Vagina (tissue), 2 donors: ENCODE results near the gene PNLIPRP3. TPM values are rescaled to one million over a fixed set of nuclear protein-coding genes. Genes with fewer than 3 reads are reported as not detected.

Experiments
- DNase-seq, 2 donors: peaks; one replicate each; pipeline ENCODE4 v3.0.0-alpha.2; 2017; ENCODE audit errors: extremely low spot score in 2 of 2
- H3K27ac ChIP-seq: fragments of 200-600 bp; sonication (generic); one replicate; pipeline ENCODE4 v1.5.1; 2019
- H3K27me3 ChIP-seq: fragments of 200-600 bp; sonication (generic); one replicate; pipeline ENCODE4 v1.5.1; 2019
- H3K36me3 ChIP-seq, 2 donors: fragments of 200-600 bp; sonication (generic); one replicate each; pipeline ENCODE4 v1.5.1; 2017 to 2019
- H3K4me1 ChIP-seq: fragments of 200-600 bp; sonication (generic); one replicate; pipeline ENCODE4 v1.5.1; 2019
- H3K4me3 ChIP-seq, 2 donors: fragments of 200-600 bp; sonication (generic); 1 replicate in 1 of 2; 2 replicates in 1 of 2; pipeline ENCODE4 v1.5.1; 2016 to 2019
- H3K9me3 ChIP-seq: fragments of 200-600 bp; sonication (generic); one replicate; pipeline ENCODE4 v1.5.1; 2019
- CTCF ChIP-seq, 3 experiments: fragments of 450-650 bp in 2 of 3; fragments of 200-600 bp in 1 of 3; sonication (generic) in 1 of 3; IDR thresholded peaks; one replicate each; pipeline ENCODE4 v1.5.1; 2017 to 2019; ENCODE audit warnings: antibody characterized with exemption in 3 of 3, mild to moderate bottlenecking in 2 of 3, moderate library complexity in 2 of 3
- POLR2A ChIP-seq, 2 donors: fragments of 450-650 bp; IDR thresholded peaks; one replicate each; pipeline ENCODE4 v1.6.1; 2017; ENCODE audit warnings: antibody characterized with exemption in 2 of 2, mild to moderate bottlenecking in 2 of 2, moderate library complexity in 2 of 2
- POLR2AphosphoS5 ChIP-seq, 2 donors: sonication (generic); formaldehyde crosslinking; IDR thresholded peaks; one replicate each; pipeline ENCODE4 v1.9.0; 2017; ENCODE audit warnings: antibody characterized with exemption in 2 of 2, mild to moderate bottlenecking in 2 of 2, low read depth in 1 of 2; ENCODE audit not compliant: insufficient read depth in 1 of 2
- intact Hi-C: fragments of 100-400 bp; cut with DNase I; formaldehyde crosslinking; loops from one replicate; pipeline ENCODE4 v1.15.1; 2023
- total RNA-seq: library from RNA; depleted of rRNA; stranded (reverse); fragments of >200 nt; gene quantifications from one replicate; pipeline ENCODE4 v1.2.3, GENCODE V29; 2016

PNLIPRP3 gene
- total RNA-seq, 1 donor from 2014 or later = 2.2 TPM

- TF ChIP-seq POLR2AphosphoS5 (IDR thresholded peaks at IDR 0.05; ENCODE audit: insufficient read depth in 1 of 2, low read depth in 1 of 2) (no peak), POLR2A (IDR thresholded peaks at IDR 0.05) (no peak), CTCF (IDR thresholded peaks at IDR 0.05) (no peak)
- H3K4me3 ChIP-seq = no peak overlapping the region
- no peaks in the 10 kb centered on the region for H3K4me1 ChIP-seq
- no peaks in the 10 kb centered on the region for H3K27me3 ChIP-seq
- DNase-seq = no peak
- intact Hi-C loops = no loop called here
- H3K36me3 ChIP-seq = no peaks in the 10 kb centered on the region
- H3K9me3 ChIP-seq = no peaks in the 10 kb centered on the region
- H3K27ac ChIP-seq = no peak overlapping the region
Observed at GRCh38 chr10:116450861-116451260, 23.2 kb downstream of the PNLIPRP3 start.

GRCh38 chr10:116451711-116452337, 24.2 kb downstream of the PNLIPRP3 start:
- DNase-seq = no peak
- TF ChIP-seq POLR2A (IDR thresholded peaks at IDR 0.05) (no peak), CTCF (IDR thresholded peaks at IDR 0.05) (no peak), POLR2AphosphoS5 (IDR thresholded peaks at IDR 0.05; ENCODE audit: insufficient read depth in 1 of 2, low read depth in 1 of 2) (no peak)
- intact Hi-C loops = no loop called here

GRCh38 chr10:116452338-116452720, 24.7 kb downstream of the PNLIPRP3 start:
- Histone ChIP-seq H3K9me3 (no peaks in the 10 kb centered on the region), H3K4me3 (no peak overlapping the region), H3K27ac (no peak overlapping the region), H3K4me1 (no peaks in the 10 kb centered on the region), H3K36me3 (no peaks in the 10 kb centered on the region), H3K27me3 (no peaks in the 10 kb centered on the region)
- intact Hi-C loops = no loop called here
- no peak for DNase-seq
- TF ChIP-seq POLR2AphosphoS5 (IDR thresholded peaks at IDR 0.05; ENCODE audit: insufficient read depth in 1 of 2, low read depth in 1 of 2) (no peak), POLR2A (IDR thresholded peaks at IDR 0.05) (no peak)

More at GRCh38 chr10:116451711-116452337, 24.2 kb downstream of the PNLIPRP3 start:
- Histone ChIP-seq H3K27ac (no peak overlapping the region), H3K4me3 (no peak overlapping the region), H3K27me3 (no peaks in the 10 kb centered on the region), H3K36me3 (no peaks in the 10 kb centered on the region), H3K4me1 (no peaks in the 10 kb centered on the region), H3K9me3 (no peaks in the 10 kb centered on the region)

- H3K36me3 ChIP-seq = no peaks in the 10 kb centered on the region
- no peaks in the 10 kb centered on the region for H3K9me3 ChIP-seq
- TF ChIP-seq CTCF (IDR thresholded peaks at IDR 0.05) (no peak), POLR2AphosphoS5 (IDR thresholded peaks at IDR 0.05; ENCODE audit: insufficient read depth in 1 of 2, low read depth in 1 of 2) (no peak), POLR2A (IDR thresholded peaks at IDR 0.05) (no peak)
- no peak overlapping the region for H3K27ac ChIP-seq
- intact Hi-C loops = no loop called here
- DNase-seq = no peak
- no peaks in the 10 kb centered on the region for H3K4me1 ChIP-seq
- no peak overlapping the region for H3K4me3 ChIP-seq
- H3K27me3 ChIP-seq = no peaks in the 10 kb centered on the region
Observed at GRCh38 chr10:116457488-116457887, 29.8 kb downstream of the PNLIPRP3 start.

GRCh38 chr10:116460219-116460618, 32.6 kb downstream of the PNLIPRP3 start:
- Histone ChIP-seq H3K4me1 (no peaks in the 10 kb centered on the region), H3K27ac (no peak overlapping the region), H3K36me3 (no peaks in the 10 kb centered on the region), H3K9me3 (no peaks in the 10 kb centered on the region), H3K27me3 (no peaks in the 10 kb centered on the region), H3K4me3 (no peak overlapping the region)
- intact Hi-C loops = no loop called here
- TF ChIP-seq POLR2A (IDR thresholded peaks at IDR 0.05) (no peak), CTCF (IDR thresholded peaks at IDR 0.05) (no peak), POLR2AphosphoS5 (IDR thresholded peaks at IDR 0.05; ENCODE audit: insufficient read depth in 1 of 2, low read depth in 1 of 2) (no peak)
- DNase-seq = no peak
